Liver (tissue), 9 donors: ENCODE results near the gene DAND5. TPM values are rescaled to one million over a fixed set of nuclear protein-coding genes. Genes with fewer than 3 reads are reported as not detected.

Experiments
- DNase-seq: peaks from one replicate; pipeline ENCODE4 v3.0.0-alpha.2; 2017; ENCODE audit warnings: low spot score
- H3K27ac ChIP-seq, 2 donors: one replicate each; pipeline ENCODE4 v1.7.0; 2013; ENCODE audit warnings: inconsistent platforms in 2 of 2, low read length in 2 of 2, control low read depth in 1 of 2, low read depth in 1 of 2, mild to moderate bottlenecking in 1 of 2
- H3K27me3 ChIP-seq, 4 donors: one replicate each; pipeline versions ENCODE4 v1.6.1 to v1.7.0; 2013; ENCODE audit warnings: low read length in 3 of 4, inconsistent platforms in 1 of 4, mild to moderate bottlenecking in 1 of 4, moderate library complexity in 1 of 4; ENCODE audit not compliant: control insufficient read depth in 4 of 4, insufficient read depth in 4 of 4
- H3K36me3 ChIP-seq, 4 donors: one replicate each; pipeline versions ENCODE4 v1.6.1 to v1.7.0; 2013; ENCODE audit warnings: low read length in 3 of 4, mild to moderate bottlenecking in 3 of 4, low read depth in 1 of 4, moderate library complexity in 1 of 4; ENCODE audit not compliant: control insufficient read depth in 4 of 4, insufficient read depth in 3 of 4
- H3K4me1 ChIP-seq, 4 donors: one replicate each; pipeline versions ENCODE4 v1.6.1 to v1.7.0; 2013; ENCODE audit warnings: low read length in 3 of 4, mild to moderate bottlenecking in 3 of 4, moderate library complexity in 1 of 4; ENCODE audit not compliant: control insufficient read depth in 4 of 4, insufficient read depth in 4 of 4
- H3K4me3 ChIP-seq, 3 donors: one replicate each; pipeline versions ENCODE4 v1.6.1 to v1.7.0; 2013; ENCODE audit warnings: low read length in 3 of 3, control low read depth in 1 of 3, low read depth in 1 of 3, mild to moderate bottlenecking in 1 of 3
- H3K9ac ChIP-seq, 2 donors: one replicate each; pipeline ENCODE4 v1.7.0; 2013; ENCODE audit warnings: low read length in 2 of 2, mild to moderate bottlenecking in 2 of 2, moderate library complexity in 2 of 2, control low read depth in 1 of 2, low read depth in 1 of 2
- H3K9me3 ChIP-seq, 4 donors: one replicate each; pipeline versions ENCODE4 v1.6.1 to v1.7.0; 2013; ENCODE audit warnings: low read length in 3 of 4; ENCODE audit not compliant: control insufficient read depth in 4 of 4
- EGR1 ChIP-seq, 2 donors: IDR thresholded peaks; 2 replicates each; pipeline ENCODE4 v1.6.1; 2016 to 2018; ENCODE audit warnings: antibody characterized with exemption in 2 of 2, low read depth in 2 of 2
- FOXA1 ChIP-seq: IDR thresholded peaks from 2 replicates; pipeline ENCODE4 v1.6.1; 2016; ENCODE audit warnings: antibody characterized with exemption
- FOXA2 ChIP-seq: IDR thresholded peaks from 2 replicates; pipeline ENCODE4 v1.6.1; 2016; ENCODE audit warnings: antibody characterized with exemption
- GABPA ChIP-seq, 2 donors: IDR thresholded peaks in 1 of 2; conservative IDR thresholded peaks in 1 of 2; 2 replicates each; pipeline ENCODE4 v1.6.1; 2016; ENCODE audit warnings: antibody characterized with exemption in 2 of 2, mild to moderate bottlenecking in 1 of 2, moderate library complexity in 1 of 2
- HNF4A ChIP-seq, 2 donors: conservative IDR thresholded peaks; 2 replicates each; pipeline ENCODE4 v1.6.1; 2016; ENCODE audit warnings: antibody characterized with exemption in 2 of 2, mild to moderate bottlenecking in 2 of 2
- HNF4G ChIP-seq: IDR thresholded peaks from 2 replicates; pipeline ENCODE4 v1.6.1; 2016; ENCODE audit warnings: antibody characterized with exemption
- JUND ChIP-seq, 2 donors: IDR thresholded peaks; 2 replicates each; pipeline ENCODE4 v1.6.1; 2016; ENCODE audit warnings: antibody characterized with exemption in 2 of 2
- NR2F2 ChIP-seq: IDR thresholded peaks from 2 replicates; pipeline ENCODE4 v1.6.1; 2016; ENCODE audit warnings: antibody characterized with exemption
- RAD21 ChIP-seq, 2 donors: IDR thresholded peaks; 2 replicates each; pipeline ENCODE4 v1.6.1; 2016; ENCODE audit warnings: antibody characterized with exemption in 2 of 2, mild to moderate bottlenecking in 2 of 2
- RXRA ChIP-seq, 2 donors: IDR thresholded peaks; 2 replicates each; pipeline ENCODE4 v1.6.1; 2017 to 2018; ENCODE audit warnings: antibody characterized with exemption in 2 of 2, mild to moderate bottlenecking in 1 of 2
- SP1 ChIP-seq: IDR thresholded peaks from 2 replicates; pipeline ENCODE4 v1.6.1; 2018; ENCODE audit warnings: antibody characterized with exemption, mild to moderate bottlenecking
- TAF1 ChIP-seq: conservative IDR thresholded peaks from 2 replicates; pipeline ENCODE4 v1.6.1; 2016; ENCODE audit warnings: antibody characterized with exemption, mild to moderate bottlenecking
- YY1 ChIP-seq: IDR thresholded peaks from 2 replicates; pipeline ENCODE4 v1.6.1; 2016; ENCODE audit warnings: antibody characterized with exemption, mild to moderate bottlenecking
- WGBS: extraction: QIAGEN DNeasy Blood & Tissue Kit; methylation state at CpG from one replicate; pipeline ENCODE4 v1.1.7; 2013; 5-methylcytosine and 5-hydroxymethylcytosine counted together
- polyA plus RNA-seq, 2 donors: library from polyadenylated mRNA; stranded (reverse) in 1 of 2; unstranded in 1 of 2; fragments of 200-250 nt in 1 of 2; fragments of >200 nt in 1 of 2; fragmentation: Nextera tagmentation in 1 of 2; extraction: Ambion mirVana in 1 of 2; gene quantifications; one replicate each; pipeline versions ENCODE4 v1.2.1 to v1.2.3, GENCODE V29; 2013 to 2015
- total RNA-seq, 2 donors: library from RNA; depleted of rRNA; stranded (reverse); fragments of >200 nt; gene quantifications; one replicate each; pipeline ENCODE4 v1.2.3, GENCODE V29; 2014
- TF ChIP-seq, protein P1 (sequence below): IDR thresholded peaks from 2 replicates; pipeline ENCODE4 v1.6.1; 2016; ENCODE audit warnings: antibody characterized with exemption
- TF ChIP-seq, protein P2 (sequence below): IDR thresholded peaks from 2 replicates; pipeline ENCODE4 v1.6.1; 2016; ENCODE audit warnings: antibody characterized with exemption, mild to moderate bottlenecking
- TF ChIP-seq, protein P3 (sequence below): fragments of 150-350 bp; IDR thresholded peaks from 2 replicates; pipeline ENCODE4 v1.5.1; 2017; ENCODE audit warnings: improper control_type of control experiment, low read depth, low read length; ENCODE audit not compliant: missing input control
- TF ChIP-seq, protein P4 (sequence below): IDR thresholded peaks from 2 replicates; pipeline ENCODE4 v1.6.1; 2016; ENCODE audit warnings: antibody characterized with exemption
- donor health status: healthy.
- donor health status: healthy.
- donor health status: healthy.
- donor health status: healthy.
- donor health status: healthy.

Gene DAND5
- total and polyA plus RNA-seq, 4 donors: 0.23 TPM; not detected in 3

DNA sequence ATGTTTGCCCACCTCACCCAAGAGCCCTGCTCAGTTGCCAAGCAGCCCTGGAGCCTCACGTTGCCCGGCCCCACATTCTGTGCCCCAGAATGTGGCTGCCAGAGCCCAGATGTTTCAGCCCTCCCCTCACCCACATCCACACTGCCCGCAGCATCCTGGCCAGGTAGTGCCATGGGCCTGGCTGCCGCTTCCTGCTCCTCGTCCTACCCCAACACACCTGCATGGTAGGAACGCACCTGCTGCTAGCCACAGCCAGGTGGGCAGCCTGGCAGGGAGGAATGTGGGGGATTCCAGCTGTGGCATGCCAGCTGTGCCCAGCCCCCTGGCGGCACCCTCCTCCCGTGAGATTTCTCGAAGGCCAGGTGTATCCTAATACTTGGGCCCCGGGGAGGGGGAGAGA is 18.4 kb downstream of the DAND5 start:
- Histone ChIP-seq H3K4me1 (peaks cover 0 to 7% (median 2%) of the 10 kb centered on the region in 4 donors), H3K27me3 (no peaks in the 10 kb centered on the region), H3K4me3 (no peak overlapping the region), H3K27ac (no peak overlapping the region), H3K36me3 (no peaks in the 10 kb centered on the region), H3K9ac (no peak overlapping the region), H3K9me3 (no peaks in the 10 kb centered on the region)
- 79% methylated on average over 10 of the region's 10 CpGs for WGBS
- TF ChIP-seq, protein P1, sequence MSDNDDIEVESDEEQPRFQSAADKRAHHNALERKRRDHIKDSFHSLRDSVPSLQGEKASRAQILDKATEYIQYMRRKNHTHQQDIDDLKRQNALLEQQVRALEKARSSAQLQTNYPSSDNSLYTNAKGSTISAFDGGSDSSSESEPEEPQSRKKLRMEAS: no peak
- TF ChIP-seq, protein P2, sequence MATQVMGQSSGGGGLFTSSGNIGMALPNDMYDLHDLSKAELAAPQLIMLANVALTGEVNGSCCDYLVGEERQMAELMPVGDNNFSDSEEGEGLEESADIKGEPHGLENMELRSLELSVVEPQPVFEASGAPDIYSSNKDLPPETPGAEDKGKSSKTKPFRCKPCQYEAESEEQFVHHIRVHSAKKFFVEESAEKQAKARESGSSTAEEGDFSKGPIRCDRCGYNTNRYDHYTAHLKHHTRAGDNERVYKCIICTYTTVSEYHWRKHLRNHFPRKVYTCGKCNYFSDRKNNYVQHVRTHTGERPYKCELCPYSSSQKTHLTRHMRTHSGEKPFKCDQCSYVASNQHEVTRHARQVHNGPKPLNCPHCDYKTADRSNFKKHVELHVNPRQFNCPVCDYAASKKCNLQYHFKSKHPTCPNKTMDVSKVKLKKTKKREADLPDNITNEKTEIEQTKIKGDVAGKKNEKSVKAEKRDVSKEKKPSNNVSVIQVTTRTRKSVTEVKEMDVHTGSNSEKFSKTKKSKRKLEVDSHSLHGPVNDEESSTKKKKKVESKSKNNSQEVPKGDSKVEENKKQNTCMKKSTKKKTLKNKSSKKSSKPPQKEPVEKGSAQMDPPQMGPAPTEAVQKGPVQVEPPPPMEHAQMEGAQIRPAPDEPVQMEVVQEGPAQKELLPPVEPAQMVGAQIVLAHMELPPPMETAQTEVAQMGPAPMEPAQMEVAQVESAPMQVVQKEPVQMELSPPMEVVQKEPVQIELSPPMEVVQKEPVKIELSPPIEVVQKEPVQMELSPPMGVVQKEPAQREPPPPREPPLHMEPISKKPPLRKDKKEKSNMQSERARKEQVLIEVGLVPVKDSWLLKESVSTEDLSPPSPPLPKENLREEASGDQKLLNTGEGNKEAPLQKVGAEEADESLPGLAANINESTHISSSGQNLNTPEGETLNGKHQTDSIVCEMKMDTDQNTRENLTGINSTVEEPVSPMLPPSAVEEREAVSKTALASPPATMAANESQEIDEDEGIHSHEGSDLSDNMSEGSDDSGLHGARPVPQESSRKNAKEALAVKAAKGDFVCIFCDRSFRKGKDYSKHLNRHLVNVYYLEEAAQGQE: no peak
- TF ChIP-seq, protein P3, sequence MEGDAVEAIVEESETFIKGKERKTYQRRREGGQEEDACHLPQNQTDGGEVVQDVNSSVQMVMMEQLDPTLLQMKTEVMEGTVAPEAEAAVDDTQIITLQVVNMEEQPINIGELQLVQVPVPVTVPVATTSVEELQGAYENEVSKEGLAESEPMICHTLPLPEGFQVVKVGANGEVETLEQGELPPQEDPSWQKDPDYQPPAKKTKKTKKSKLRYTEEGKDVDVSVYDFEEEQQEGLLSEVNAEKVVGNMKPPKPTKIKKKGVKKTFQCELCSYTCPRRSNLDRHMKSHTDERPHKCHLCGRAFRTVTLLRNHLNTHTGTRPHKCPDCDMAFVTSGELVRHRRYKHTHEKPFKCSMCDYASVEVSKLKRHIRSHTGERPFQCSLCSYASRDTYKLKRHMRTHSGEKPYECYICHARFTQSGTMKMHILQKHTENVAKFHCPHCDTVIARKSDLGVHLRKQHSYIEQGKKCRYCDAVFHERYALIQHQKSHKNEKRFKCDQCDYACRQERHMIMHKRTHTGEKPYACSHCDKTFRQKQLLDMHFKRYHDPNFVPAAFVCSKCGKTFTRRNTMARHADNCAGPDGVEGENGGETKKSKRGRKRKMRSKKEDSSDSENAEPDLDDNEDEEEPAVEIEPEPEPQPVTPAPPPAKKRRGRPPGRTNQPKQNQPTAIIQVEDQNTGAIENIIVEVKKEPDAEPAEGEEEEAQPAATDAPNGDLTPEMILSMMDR: no peak
- TF ChIP-seq HNF4G (no peak), FOXA1 (no peak), SP1 (no peak), EGR1 (IDR thresholded peaks at IDR 0.05; ENCODE audit: low read depth in 2 of 2) (no peak), YY1 (no peak), RAD21 (IDR thresholded peaks at IDR 0.05) (no peak), GABPA (IDR thresholded peaks at IDR 0.05 in 1 of 2, conservative IDR thresholded peaks at IDR 0.05 in 1 of 2) (no peak), FOXA2 (no peak), RXRA (IDR thresholded peaks at IDR 0.05) (no peak), TAF1 (no peak), HNF4A (conservative IDR thresholded peaks at IDR 0.05) (no peak), JUND (IDR thresholded peaks at IDR 0.05) (no peak), NR2F2 (no peak)
- TF ChIP-seq, protein P4, sequence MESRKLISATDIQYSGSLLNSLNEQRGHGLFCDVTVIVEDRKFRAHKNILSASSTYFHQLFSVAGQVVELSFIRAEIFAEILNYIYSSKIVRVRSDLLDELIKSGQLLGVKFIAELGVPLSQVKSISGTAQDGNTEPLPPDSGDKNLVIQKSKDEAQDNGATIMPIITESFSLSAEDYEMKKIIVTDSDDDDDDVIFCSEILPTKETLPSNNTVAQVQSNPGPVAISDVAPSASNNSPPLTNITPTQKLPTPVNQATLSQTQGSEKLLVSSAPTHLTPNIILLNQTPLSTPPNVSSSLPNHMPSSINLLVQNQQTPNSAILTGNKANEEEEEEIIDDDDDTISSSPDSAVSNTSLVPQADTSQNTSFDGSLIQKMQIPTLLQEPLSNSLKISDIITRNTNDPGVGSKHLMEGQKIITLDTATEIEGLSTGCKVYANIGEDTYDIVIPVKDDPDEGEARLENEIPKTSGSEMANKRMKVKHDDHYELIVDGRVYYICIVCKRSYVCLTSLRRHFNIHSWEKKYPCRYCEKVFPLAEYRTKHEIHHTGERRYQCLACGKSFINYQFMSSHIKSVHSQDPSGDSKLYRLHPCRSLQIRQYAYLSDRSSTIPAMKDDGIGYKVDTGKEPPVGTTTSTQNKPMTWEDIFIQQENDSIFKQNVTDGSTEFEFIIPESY: no peak
- DNase-seq: no peak

DNA sequence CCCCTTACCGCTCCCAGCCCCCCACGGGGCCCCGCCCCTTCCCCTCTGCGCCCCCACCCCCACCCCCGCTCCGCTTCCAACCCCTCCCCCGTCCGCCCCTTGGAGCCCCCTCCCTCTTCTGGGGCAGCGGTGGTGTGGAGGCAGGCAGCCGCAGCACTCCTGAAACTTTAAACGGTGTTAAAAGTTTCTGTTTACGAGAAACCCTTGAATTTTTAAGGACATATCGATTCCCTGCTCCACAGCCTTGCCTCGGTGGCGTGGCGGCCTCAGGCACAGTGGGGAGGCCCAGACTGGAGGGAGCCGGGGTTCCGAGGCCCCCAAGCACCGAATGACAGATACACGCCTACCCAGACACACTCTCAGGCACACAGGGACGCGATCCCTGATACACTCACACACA is 21.1 kb downstream of the DAND5 start:
- Histone ChIP-seq H3K27ac (no peak overlapping the region), H3K9ac (no peak overlapping the region), H3K4me1 (peaks cover 0 to 5% (median 0%) of the 10 kb centered on the region in 4 donors), H3K27me3 (no peaks in the 10 kb centered on the region), H3K36me3 (no peaks in the 10 kb centered on the region), H3K9me3 (no peaks in the 10 kb centered on the region), H3K4me3 (no peak overlapping the region)
- no peak for DNase-seq
- TF ChIP-seq, protein P1: no peak
- TF ChIP-seq FOXA2 (no peak), SP1 (no peak), RAD21 (IDR thresholded peaks at IDR 0.05) (no peak), HNF4A (conservative IDR thresholded peaks at IDR 0.05) (no peak), GABPA (IDR thresholded peaks at IDR 0.05 in 1 of 2, conservative IDR thresholded peaks at IDR 0.05 in 1 of 2) (no peak), RXRA (IDR thresholded peaks at IDR 0.05) (no peak)
- WGBS: 46% methylated on average over 22 of the region's 22 CpGs
